ENCODE measurements around the gene PRSS36.

- no peak for TF ChIP-seq CTCF (IDR thresholded peaks at IDR 0.05; ENCODE audit: low read depth, low read length, poor library complexity, severe bottlenecking)
- TF ChIP-seq EZH2phosphoT487 (IDR thresholded peaks at IDR 0.05; ENCODE audit: borderline replicate concordance, low read length), result no peak
These were observed 19.0 kb upstream of the PRSS36 start for GRCh38 chr16:31168848-31169247.
